BJ (cell line): Measurements from ENCODE around the gene CTSL. TPM values are rescaled to one million over a fixed set of nuclear protein-coding genes. Genes with fewer than 3 reads are reported as not detected.

Experiments
- polyA plus RNA-seq: library from polyadenylated mRNA; depleted of rRNA; stranded (reverse); fragments of >200 nt; gene quantifications from 2 replicates; pipeline ENCODE4 v1.2.3, GENCODE V29; 2011; rRNA removed

CTSL gene
- polyA plus RNA-seq, 1 experiment, result 146 TPM

Other genes starting within 250 kb of the CTSL start
- gene DAPK1, start 228.3 kb upstream of the CTSL start, polyA plus RNA-seq, result 4.7 and 5.4 TPM in 2 replicates
- gene SPATA31E1, start 156.8 kb downstream of the CTSL start, polyA plus RNA-seq, result not detected in 2 replicates
- gene SPATA31C1, start 191.8 kb downstream of the CTSL start, polyA plus RNA-seq, result not detected in 2 replicates
- 9.4 and 15.1 TPM in 2 replicates for gene CDK20, start 248.4 kb downstream of the CTSL start, polyA plus RNA-seq